ENCODE results near the gene CACYBP. TPM values are rescaled to one million over a fixed set of nuclear protein-coding genes. Genes with fewer than 3 reads are reported as not detected.

CACYBP gene
- total and polyA plus RNA-seq, 2 of the 8 experiments (the other 6 are each of a cell fraction or from before 2014, with no cell fraction given): 28.3 to 247 TPM

DNA sequence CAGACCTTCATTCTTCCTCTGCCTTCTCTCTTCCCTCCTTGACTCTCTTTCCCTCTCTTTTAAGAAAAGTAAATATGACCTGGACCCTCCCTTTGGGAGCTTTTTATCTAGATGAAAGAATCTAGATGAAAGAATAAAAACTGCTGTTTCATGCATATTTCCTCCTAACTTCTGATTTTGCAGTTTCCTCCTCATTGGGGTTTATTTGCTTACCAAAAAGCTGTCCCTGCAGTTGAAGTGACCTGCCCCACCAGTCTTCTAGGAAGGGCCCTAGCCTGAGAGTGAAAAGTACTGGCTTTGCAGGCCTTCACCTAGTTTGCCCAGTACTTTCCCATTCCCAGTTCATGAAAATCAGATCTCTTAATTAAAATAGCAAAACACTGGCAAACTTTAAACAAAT is 28.3 kb upstream of the CACYBP start:
- no peak overlapping the region for H2BK5ac ChIP-seq (ENCODE audit: low read depth, low read length)
- no peaks in the 10 kb centered on the region for H3K27me3 ChIP-seq (replicated peaks in 1 of 4; ENCODE audit: control insufficient read depth in 3 of 4, extremely low read depth in 1 of 4, insufficient read depth in 3 of 4, low read length in 3 of 4)
- H3K27ac ChIP-seq (ENCODE audit: low read depth, low read length): no peak overlapping the region
- H4K20me1 ChIP-seq (replicated peaks in 1 of 2; ENCODE audit: control insufficient read depth in 1 of 2, insufficient read depth in 2 of 2, low read length in 2 of 2): peaks cover 0 to 3% of the 10 kb centered on the region in 2 experiments
- no peaks in the 10 kb centered on the region for H3K4me1 ChIP-seq (replicated peaks in 1 of 4; ENCODE audit: control insufficient read depth in 3 of 4, insufficient read depth in 4 of 4, low read length in 3 of 4)
- no peak overlapping the region for H2BK15ac ChIP-seq (ENCODE audit: low read length)
- no peak overlapping the region for H3K18ac ChIP-seq (ENCODE audit: extremely low read depth, low read length)
- H2AFZ ChIP-seq (ENCODE audit: low read length): no peak overlapping the region
- ChIA-PET POLR2A (ENCODE audit: partially characterized antibody) (interaction anchor here (2.5 kb wide), 1 partner anchor 17 kb away, joined by 8 read pairs; no protein-coding TSS in a partner anchor), CTCF (ENCODE audit: partially characterized antibody) (interaction anchor here (1.2 to 1.9 kb wide), 2 partner anchors 11 to 200 kb away, joined by 4 to 7 read pairs; no protein-coding TSS in a partner anchor)
- H2BK20ac ChIP-seq (ENCODE audit: low read length): no peak overlapping the region
- no peaks in the 10 kb centered on the region for H3K23me2 ChIP-seq (ENCODE audit: low read depth, low read length)
- H3K4ac ChIP-seq (replicated peaks; ENCODE audit: insufficient read length, low read depth, low read length): no peak overlapping the region
- no peak overlapping the region for H2BK12ac ChIP-seq (ENCODE audit: low read depth, low read length)
- no peak overlapping the region for H2AK5ac ChIP-seq (ENCODE audit: low read depth, low read length)
- H3K36me3 ChIP-seq (ENCODE audit: control insufficient read depth in 2 of 4, insufficient read depth in 4 of 4, low read length in 3 of 4): peaks cover 35 to 93% (median 51%) of the 10 kb centered on the region in 4 experiments
- FAIRE-seq: no peak
- no peak overlapping the region for H3K4me2 ChIP-seq (ENCODE audit: insufficient read depth in 1 of 2, low read depth in 2 of 2, low read length in 2 of 2)
- peaks cover 0 to 2% of the 10 kb centered on the region in 2 experiments; a peak in 2 of 4 replicates for H3K79me2 ChIP-seq (ENCODE audit: control insufficient read depth in 1 of 2, insufficient read depth in 2 of 2, low read length in 2 of 2)
- H3K79me1 ChIP-seq (ENCODE audit: low read depth, low read length): peaks cover 2% of the 10 kb centered on the region; the same call in 1 of the 2 replicates
- H3K23ac ChIP-seq (ENCODE audit: insufficient read length): no peak overlapping the region
- DNase-seq (ENCODE audit: low read depth in 1 of 2, low spot score in 2 of 2): no peak
- H3K14ac ChIP-seq (ENCODE audit: insufficient read length): no peak overlapping the region
- no peak overlapping the region for H3K9ac ChIP-seq (replicated peaks in 1 of 4; ENCODE audit: extremely low read depth in 1 of 4, low read depth in 3 of 4, low read length in 3 of 4)
- H2BK120ac ChIP-seq (replicated peaks; ENCODE audit: low read depth, low read length): no peak overlapping the region
- no peak overlapping the region for H3K4me3 ChIP-seq (ENCODE audit: extremely low read depth in 1 of 4, insufficient read depth in 2 of 4, low read depth in 3 of 4, low read length in 4 of 4)
- no peak overlapping the region for H4K5ac ChIP-seq (ENCODE audit: insufficient read length, low read depth, low read length)
- no peak overlapping the region for H3K56ac ChIP-seq (replicated peaks; ENCODE audit: insufficient read length, low read depth, low read length)
- no peak overlapping the region for H4K8ac ChIP-seq (ENCODE audit: extremely low read depth, insufficient read depth, low read length)
- H4K91ac ChIP-seq (replicated peaks; ENCODE audit: insufficient read length, low read length): no peak overlapping the region
- no peaks in the 10 kb centered on the region for H3K9me3 ChIP-seq (ENCODE audit: insufficient read depth in 2 of 2, low read depth in 1 of 2, low read length in 1 of 2)
- no peak for TF ChIP-seq RBBP5 (IDR thresholded peaks at IDR 0.05; ENCODE audit: borderline replicate concordance, low read depth, low read length)
- no peak for TF ChIP-seq TEAD4 (IDR thresholded peaks at IDR 0.05; ENCODE audit: low read depth, low read length)
- no peak for TF ChIP-seq SP1 (IDR thresholded peaks at IDR 0.05; ENCODE audit: low read depth, low read length)
- no peak for TF ChIP-seq BACH1 (IDR thresholded peaks at IDR 0.05; ENCODE audit: low read length)
- TF ChIP-seq, protein P1, sequence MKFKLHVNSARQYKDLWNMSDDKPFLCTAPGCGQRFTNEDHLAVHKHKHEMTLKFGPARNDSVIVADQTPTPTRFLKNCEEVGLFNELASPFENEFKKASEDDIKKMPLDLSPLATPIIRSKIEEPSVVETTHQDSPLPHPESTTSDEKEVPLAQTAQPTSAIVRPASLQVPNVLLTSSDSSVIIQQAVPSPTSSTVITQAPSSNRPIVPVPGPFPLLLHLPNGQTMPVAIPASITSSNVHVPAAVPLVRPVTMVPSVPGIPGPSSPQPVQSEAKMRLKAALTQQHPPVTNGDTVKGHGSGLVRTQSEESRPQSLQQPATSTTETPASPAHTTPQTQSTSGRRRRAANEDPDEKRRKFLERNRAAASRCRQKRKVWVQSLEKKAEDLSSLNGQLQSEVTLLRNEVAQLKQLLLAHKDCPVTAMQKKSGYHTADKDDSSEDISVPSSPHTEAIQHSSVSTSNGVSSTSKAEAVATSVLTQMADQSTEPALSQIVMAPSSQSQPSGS (IDR thresholded peaks at IDR 0.05; ENCODE audit: low read length): no peak
- no peak for TF ChIP-seq MAFK (IDR thresholded peaks at IDR 0.05; ENCODE audit: low read depth, low read length)
- TF ChIP-seq FOSL1 (IDR thresholded peaks at IDR 0.05; ENCODE audit: insufficient read depth, low read depth, low read length): no peak
